Anterior cingulate cortex (tissue), 58 donors: Measurements from ENCODE around the gene C9orf152.

Experiments used
- DNase-seq, 58 donors: peaks; one replicate each; lab custom pipeline; 2025; lab: John Stamatoyannopoulos, UW

The C9orf152 gene

DNA sequence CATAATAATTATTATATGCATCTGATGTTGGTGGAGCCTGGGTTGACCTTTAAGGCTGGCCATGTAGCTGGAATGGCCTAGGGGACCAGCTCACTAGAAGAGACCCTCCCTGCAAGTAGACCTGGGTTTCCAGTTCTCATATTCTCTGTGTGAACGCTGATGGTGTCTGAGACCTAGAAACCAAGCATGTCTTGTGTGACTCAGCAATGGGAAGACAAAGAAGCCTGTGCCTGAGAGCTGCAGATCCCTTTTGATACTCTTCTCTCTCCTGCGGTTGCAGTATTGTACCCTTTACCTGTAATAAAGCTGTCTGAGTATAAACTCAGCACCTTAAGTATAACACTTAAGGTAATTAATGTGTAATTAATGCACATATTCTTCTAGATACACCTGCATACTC is 22.2 kb downstream of the C9orf152 start:
- no peak for DNase-seq

DNA sequence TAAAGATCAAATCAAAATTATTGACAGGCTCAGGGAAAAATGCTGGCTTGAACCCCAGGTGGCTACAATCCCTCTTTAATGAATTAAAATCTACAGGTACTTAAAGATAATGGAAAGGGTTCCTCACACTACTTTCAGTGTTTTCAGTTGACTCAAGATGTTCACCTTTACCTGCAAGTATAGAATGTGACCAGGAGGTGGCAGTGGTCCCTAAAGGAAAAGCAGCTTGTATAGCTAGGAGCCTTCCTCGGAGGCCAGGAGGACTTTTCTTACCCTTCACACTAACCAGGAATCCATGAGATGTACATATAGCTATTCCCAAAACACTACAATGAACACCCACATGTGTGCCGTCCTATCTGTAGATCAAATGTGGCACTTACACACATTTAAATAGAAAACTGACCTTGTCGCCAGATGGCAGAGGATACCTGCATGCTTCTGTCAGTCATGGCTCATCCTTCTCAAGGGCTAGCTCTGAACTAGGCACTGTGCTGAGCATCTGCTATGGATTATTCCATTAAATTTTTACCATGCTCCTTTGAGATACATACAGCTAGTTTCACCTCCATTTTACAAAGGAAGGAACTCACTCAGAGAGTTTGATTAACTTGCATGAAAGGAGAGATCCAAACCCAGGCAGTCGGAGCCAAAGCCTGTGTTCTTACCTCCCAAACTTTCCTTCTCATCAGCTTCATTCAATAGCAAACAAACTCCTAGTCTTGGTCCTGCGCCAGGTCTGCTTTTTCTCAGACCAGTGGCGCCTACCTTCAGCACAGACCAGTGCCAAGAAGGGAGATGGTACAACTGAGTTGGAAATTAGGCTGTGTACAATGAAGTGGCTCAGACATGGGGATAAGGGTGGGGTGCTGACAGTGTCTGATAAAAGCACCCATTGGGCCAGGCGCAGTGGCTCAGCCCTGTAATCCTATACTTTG is 24.5 kb downstream of the C9orf152 start:
- DNase-seq, result peak in 32 of 58 donors; percentile 1 to 68 (median 18)

DNA sequence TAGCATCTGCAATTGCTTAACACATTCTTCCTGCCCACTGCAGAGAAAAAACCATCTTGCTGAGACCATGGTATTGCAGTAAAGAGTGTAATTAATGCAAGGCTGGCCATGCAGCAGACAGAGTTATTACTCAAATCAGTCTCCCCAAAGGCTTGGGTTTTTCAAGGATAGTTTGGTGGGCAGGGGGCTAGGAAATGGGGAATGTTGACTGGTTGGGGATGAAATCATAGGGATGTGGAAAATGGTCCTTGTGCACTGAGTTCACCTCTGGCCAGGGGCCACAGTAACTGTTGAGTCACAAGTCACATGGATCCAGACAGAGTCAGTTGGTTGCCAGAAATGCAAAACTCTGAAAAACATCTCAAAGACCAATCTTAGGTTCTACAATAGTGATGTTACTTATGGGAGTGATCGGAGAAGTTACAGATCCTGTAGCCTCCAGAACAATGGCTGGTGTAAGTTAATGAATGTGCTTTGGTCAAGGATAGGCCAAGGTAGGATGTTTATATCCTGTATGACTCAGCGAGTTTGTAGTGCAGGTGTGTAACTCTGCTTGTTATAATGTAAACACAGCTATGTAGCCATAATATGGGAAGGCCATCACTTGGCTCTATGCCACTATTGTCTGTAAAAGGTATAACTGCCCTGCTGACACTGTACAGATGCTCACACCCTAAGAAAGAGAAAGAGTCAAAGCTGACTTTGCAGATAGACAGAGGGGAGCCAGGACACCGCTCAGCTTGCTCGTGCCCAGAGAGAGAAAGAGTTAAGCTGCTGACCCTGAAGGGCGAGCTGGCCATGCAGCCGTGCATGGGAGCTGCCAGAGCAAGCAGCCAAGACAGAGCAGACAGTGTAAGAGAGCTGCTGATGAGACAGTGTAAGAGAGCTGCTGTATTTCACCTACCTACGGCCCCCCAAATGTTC is 27.2 kb downstream of the C9orf152 start:
- DNase-seq, result peak in 2 of 58 donors; percentile 8 to 48

DNA sequence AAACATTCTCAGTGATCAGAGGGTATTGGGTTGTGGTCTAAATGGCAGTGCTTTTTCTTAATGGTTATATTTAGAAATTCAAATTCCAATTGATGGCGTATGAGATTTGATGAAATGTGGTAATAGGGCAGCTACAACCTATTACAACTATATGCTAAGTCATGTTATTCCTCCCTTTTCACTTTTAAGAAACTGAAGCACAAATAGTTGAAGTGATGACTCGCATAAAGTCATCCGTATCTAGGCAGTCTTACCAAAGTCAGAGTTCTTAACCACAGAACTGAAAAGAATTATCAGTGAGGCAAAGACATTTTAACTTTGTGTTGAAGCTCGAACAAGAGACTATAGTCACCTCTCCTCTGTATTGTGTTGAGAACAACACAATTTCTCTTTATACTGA is 28.2 kb downstream of the C9orf152 start:
- no peak for DNase-seq

DNA sequence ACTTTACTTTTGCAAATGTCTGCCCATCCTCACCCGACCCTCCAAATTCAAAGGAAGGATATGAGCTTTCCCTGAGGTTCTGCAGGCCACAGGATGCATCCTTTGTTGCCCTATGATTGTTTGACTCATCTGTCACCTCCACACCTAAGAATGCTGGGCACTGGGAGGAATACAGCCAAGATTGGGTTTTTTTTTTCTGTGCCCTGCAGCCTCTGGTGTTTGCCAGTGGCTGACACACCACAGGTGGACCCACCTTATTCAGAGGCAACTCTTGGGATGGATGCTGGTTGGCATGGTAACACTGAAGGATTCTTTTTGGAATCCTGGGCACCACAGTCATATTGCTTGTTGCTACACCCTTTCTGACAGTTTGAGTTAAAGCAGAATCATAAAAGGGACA is 29.7 kb downstream of the C9orf152 start:
- no peak for DNase-seq

DNA sequence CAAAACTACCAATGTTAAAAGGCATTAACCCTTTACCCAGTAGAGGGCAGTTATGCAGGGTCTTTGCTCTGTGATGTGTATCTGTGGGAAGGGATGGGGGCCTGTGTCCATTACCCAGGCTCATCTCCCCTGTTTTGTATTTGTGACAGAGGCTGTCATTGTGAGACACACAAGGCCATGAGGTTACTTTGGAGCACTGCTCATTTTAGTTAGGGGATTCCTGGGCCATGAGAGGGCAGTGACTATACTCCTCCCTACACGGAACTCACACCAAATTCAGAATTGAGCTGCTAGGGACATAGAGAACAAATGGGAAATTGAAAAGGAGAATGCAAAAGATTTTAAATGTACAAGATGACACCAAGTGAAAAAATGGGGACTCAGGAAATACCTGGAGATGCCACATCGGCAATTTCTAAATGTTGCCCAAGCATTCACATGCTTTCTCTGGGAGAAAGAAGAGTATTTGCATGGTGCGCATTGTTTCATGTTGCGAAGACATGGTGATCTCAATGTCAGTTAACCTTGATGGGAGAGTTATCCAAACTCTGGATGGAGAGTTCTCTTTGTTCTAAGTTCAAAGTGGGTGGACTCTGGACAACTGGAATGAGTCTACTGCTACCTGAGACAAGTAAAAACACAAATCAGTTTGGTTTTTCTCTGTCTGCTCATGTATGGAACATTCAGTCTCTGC is 32.5 kb downstream of the C9orf152 start:
- DNase-seq, result no peak

DNA sequence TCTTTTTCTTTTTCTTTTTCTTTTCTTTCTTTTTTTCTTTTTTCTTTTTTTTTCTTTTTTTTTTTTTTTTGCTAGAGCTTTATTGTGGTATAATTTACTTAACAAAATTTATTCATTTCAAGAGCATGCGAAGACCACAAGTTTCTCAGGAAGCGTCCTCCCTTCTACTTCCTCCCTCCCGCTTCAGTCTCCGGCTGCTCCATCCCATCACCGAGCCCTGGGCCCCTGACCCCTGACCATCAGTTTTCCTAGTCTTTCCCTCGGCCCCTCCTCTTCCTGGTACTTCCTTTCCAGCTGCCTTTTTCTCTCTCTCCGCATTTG is 34.7 kb downstream of the C9orf152 start:
- no peak for DNase-seq

DNA sequence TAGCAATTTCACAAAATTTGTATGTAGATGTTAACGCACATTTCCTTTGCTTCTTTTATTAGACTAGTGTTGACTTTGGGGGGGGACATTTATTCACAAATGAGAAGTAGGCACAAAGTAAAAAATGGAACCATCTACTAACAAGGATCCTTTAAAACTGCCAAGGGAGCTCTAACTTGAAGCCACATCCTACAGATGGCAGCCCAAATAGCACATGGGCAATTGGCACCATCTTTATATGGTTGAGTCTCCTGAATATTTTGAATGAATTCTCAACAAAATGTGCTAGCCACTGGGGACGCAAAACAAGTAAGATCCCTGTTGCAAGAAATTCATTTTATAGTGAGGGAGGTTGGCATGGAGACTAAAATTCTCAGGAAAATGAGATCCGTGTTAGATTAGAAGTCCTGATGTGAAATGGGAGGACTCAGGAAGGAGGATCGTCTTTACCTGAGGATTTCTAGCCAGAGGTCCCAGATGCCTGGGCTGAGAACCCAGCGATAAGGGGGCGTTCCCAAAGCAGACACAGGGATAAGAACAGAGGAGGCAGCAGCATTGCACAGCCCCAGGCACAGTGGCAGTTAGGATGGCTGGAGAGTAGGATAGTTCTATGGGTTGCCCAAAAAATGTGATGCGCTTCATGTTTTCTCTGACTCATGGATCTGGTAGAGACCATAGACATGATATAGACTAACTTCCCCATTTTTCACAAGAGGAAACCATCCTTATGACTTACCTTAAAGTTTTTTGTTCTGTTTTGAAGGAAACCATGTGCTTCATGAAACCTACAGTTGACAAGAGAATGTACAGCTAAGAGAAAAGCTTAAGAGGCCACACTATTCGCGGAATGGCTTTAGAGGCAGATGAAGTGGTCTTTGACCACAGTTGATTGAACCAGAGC is 37.4 kb downstream of the C9orf152 start:
- DNase-seq, result no peak

DNA sequence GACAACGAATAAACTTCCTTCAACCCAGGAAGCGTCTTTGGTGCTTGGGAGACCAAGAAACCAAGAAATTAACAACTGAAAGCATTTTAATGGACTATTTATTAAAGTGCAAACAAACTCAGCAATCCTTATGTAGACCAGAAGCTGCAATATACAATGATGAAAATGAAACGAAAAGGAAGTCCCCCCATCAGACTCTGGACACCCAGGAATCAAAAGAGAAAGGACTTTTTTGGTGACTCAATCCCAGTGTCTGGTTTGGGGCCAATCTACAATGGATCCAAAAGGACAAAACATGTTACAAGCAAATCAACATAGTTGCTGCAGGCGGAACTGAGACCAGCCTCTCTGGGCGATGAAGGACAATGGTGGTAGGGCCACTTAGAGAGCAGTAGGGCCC is 39.5 kb downstream of the C9orf152 start:
- no peak for DNase-seq

DNA sequence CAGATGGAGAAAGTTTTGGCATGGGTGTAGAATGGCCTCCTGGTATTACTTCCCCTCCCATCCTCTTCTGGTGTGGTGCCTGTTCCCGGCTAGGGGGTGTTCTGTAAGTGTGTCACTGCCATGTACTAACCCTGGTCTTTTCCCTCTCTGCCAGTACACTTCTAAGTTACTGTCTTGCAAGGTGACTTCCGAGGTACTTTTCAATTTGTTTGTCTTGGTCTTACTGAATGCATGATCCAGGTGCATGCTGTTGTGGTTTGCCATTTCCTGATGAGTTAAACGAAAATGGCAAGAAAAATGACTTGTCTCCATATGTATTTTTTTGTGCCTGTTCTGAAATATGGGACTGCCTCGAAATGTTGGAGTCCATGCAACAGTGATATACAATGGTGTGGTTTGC is 46.0 kb downstream of the C9orf152 start:
- DNase-seq, result no peak

DNA sequence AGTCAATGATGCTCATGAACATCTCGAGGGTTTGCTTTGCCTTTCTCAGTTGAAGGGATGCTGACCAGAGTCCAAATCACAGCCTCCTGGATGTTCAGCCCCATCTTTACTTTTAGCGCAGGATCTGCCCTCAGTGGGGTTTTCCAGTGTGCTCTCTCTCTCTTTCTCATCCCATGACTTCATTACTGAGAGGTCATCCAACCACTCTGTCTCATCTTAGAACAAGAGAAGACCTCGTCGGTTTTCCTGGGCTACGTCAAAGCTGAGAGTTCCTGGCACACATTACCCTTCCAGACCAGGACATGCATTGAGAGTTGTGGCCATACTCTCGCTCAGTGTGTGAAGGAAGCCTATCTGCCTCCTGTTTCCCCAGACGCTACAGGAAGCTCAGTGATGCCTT is 47.3 kb downstream of the C9orf152 start:
- no peak for DNase-seq

DNA sequence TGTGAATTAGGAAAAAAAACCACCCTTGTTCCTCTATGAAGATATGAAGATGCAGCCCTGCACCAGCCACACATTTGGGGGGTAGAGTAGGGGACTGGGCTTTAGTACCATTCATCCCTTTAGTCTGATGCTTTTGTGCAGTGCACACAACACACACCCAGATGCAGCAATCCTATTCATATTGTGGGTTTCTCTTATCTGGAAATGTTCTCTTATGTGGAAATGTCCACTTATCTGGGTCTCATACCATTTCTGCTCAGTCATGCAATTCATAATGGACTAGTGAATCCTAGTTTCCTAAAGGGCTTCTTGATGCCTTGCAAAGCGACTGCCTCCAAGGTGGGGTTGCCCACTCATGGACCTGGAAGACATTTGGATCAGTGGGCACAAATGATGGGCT is 47.8 kb downstream of the C9orf152 start:
- no peak for DNase-seq

DNA sequence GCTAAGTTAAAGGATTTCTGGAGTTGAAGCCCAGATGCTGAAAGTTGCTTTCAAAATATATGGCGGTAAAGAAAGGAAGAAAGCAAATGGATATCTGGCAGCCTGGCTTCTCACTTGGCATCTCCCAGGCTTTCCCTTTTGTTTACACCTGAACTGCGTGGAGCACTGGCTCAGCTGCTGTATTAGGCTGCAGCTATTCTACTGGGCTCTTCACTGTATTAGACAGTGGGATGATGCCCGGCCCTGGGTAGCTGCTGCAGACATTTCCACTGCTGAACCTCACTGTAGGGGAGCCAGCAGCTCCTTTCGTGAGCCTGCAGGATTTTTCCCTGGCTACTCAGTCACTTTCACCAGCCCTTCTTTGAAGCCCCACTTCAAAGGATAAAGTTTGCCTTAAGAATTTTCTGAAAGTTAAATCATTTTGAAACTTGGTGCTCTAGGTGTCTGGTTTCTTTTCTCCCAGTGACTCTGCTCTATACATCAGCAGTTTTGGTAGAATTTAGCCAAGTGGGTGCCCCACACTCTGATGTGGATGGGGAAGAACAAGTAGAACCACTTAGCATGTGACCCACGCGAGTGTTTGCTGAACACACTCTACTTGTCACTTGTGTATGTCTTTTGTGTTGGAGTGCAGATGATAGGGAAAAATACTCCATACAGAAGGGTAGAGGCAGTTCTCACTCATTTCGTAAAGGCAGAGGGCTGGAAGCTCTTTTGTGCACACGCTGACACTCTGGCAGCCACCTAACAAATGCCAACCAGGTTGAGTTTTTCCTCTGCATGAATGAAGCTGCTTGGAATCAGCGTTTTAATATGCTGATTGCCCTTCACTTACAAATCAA is 49.9 kb downstream of the C9orf152 start:
- peak in 2 of 58 donors; percentile 2 to 15 for DNase-seq

DNA sequence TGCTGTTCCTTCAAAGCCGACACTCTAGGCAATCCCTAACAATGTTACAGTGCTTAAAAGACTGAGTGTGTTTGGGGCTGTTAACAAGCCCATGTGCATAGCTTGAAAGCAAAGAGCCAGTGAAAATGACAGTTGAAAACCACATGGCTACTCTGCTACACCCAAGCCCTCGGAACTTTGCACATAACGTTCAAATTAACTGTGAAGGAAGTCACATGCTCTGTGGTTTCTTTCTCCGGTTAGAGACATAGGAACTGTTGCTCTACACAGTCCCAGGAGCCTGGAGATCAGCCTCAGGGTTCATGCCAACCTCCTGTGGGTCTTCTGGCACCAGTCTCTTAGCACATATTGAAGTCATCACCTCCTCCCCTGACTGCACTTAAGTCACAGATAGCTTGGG is 51.1 kb downstream of the C9orf152 start:
- DNase-seq, result peak in 4 of 58 donors; percentile 14 to 30 (median 22)

DNA sequence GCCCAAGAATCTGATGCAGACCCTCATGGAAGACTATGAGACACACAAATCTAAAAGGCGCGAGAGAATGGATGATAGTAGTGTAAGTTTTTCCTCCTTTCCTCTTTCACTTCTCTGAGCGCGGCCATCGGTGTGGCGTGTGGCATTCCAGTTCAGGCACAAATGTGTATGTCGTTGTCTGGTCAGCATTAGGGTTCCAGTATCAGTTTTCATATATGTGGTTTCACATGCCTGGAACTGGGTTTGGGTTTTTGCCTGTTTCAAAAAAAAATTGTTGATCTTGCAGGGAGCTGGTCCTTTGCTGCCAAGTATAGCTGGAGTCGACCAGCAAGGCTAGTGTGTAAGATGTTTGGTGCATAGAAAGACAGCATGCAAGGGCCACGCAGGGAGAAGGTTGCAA is 51.5 kb downstream of the C9orf152 start:
- no peak for DNase-seq

DNA sequence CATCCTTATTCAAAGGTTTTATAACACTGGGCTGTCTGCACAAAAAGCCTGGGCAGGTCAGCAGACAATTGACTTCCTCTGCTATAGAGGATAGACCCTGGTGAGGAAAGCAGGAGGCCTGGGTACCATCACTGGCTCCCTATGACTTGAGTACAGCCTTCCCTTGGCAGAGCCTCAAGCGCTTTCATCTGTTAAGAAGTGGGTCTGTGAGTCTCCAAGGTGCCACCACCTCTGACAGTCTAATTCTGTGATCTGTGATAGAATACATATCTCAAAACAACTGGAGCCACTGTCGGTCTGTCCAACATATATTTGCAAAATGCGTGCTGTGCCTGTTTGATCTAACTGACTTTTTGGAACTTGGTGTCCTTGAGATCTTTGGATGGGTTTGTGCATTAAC is 52.2 kb downstream of the C9orf152 start:
- no peak for DNase-seq

DNA sequence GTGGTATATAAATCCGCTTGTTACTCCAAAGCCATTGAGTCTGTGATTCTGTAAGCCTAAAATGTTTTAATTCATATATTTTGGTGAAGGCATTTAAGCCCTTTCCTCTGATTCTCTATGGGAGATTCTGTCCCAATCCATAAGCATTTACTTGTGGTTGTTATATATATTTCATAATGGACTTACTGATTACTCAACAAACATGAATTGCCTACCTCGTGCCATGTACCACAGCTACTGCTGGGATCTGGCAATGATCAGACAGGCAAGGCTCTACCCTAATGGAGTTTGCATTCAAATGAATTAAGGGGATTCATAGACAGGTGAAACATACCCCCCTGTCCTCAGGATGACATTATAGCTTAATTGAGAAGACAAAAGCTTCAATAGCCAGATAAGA is 54.5 kb downstream of the C9orf152 start:
- DNase-seq, result no peak

DNA sequence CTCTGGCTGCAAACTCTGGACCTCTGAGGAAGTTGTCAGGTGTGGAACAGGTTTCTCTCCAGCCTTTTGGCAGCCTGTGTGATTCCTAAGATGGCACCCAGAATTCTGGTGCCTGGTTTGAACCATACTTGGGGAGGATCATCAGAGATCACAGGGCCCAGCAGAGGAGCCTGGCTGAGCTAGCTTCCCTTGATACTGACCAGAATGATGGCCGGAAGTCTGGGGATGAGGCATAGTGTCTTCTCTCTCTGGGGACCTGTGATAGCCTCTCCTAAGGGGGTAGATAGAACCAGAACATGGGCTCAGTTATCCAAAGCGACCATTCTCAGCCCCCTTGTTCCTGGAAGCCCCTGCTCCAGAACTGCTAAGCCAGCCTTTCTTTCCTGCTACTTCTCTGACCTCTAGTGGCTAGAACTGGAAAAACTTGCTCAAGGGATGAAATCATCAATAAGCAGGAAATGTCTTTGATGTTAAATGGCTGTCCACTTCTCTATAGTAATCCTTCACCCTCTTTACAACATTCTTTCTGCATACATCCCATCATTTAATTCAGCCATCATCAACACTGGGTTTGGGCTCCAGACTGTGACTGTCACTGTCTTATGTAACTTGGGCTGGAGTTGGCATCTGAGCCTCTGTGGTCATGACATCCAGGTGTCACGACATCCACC is 55.1 kb downstream of the C9orf152 start:
- DNase-seq, result peak in 1 of 58 donors; percentile 26
